Urothelium cell line (cell line): ENCODE data around the gene ASGR2.
"Not testable (repeated sequence)": the region's sequence is repeated elsewhere in the genome, so short reads cannot be mapped to it uniquely, and the experiment has no call there.

Source experiments
- DNase-seq: peaks from one replicate; pipeline ENCODE4 v3.0.0; 2011; ENCODE audit warnings: low spot score, mixed read lengths
- FAIRE-seq: peaks from 2 replicates; lab custom pipeline; 2011; peaks lifted over from hg19 to GRCh38; lab: Jason Lieb, UNC

ASGR2 gene

GRCh38 chr17:7101531-7101930 lies 13.1 kb downstream of the ASGR2 start:
- FAIRE-seq: no peak

GRCh38 chr17:7100641-7101379 lies 13.8 kb downstream of the ASGR2 start:
- DNase-seq, FAIRE-seq: not testable (repeated sequence)

More at GRCh38 chr17:7101531-7101930, 13.1 kb downstream of the ASGR2 start:
- no peak for DNase-seq

DNA sequence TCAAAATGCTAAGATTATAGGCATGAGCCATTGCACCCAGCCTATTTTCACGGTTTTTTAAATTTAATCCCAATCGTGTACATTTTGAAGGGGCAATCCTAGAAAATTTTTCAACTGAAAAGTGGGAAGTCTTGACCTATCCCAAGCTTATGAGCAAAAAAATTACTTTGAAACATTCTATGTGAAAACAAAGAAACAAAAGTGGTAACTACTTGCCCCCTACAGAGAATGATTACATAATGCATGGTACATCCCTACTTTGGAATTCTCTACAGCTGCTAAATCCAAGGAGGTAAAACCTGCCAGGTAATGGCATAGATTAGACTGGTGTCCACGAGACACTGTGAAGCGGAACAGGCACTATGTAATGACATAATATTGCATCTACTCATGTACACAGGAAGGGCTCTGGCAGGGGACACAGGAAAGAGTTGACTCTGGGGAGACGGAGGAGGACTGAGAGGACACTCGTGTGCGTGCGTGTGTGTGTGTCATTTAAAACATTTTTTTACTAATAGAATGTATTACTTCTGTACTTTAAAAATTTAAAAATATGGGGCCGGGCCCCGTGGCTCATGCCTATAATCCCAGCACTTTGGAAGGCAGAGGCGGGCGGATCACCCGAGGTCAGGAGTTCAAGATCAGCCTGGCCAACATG lies 15.7 kb downstream of the ASGR2 start:
- FAIRE-seq: no peak
- DNase-seq: no peak

DNA sequence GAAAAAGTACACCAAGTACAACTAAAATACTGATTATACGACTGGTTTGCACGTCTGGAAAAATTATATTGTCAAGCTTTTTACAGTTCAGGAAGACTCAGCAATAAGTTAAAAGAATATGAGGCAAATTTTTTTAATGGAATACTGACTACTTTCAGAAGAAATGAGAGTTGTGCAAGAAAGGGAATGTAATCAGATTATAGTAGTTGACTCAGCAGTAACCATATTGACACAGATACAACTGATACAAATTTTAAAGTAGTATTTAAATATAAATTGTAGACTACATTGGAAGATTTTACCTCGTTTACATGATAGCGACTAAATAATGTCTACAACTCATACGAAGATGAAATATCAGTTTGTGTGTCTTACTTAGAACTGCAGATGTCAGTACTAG lies 16.7 kb downstream of the ASGR2 start:
- DNase-seq (no peak), FAIRE-seq (no peak)

DNA sequence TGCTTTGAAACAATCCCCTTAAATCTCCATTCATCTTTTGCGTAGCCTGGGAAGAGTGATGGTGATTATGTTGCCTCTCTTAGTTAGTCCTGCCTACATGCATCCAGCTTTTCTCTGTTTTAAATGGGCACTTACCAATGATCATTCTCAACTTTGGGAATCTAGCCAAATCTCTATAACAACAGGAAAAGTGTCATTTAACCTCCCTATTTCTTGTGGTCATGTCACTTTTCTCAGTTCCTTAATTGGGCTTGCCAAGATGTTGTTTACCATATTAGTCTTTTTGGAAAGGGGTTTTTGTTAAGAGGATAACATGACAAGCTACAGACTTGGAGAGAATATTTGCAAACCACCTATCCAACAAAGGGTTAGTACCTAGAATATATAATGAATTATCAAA lies 19.0 kb downstream of the ASGR2 start:
- FAIRE-seq: no peak
- no peak for DNase-seq

- no peak for FAIRE-seq
- DNase-seq: no peak
Measured at GRCh38 chr17:7094652-7095019, 20.0 kb downstream of the ASGR2 start.

GRCh38 chr17:7091311-7092005 lies 23.2 kb downstream of the ASGR2 start:
- not testable (repeated sequence) for FAIRE-seq, DNase-seq

DNA sequence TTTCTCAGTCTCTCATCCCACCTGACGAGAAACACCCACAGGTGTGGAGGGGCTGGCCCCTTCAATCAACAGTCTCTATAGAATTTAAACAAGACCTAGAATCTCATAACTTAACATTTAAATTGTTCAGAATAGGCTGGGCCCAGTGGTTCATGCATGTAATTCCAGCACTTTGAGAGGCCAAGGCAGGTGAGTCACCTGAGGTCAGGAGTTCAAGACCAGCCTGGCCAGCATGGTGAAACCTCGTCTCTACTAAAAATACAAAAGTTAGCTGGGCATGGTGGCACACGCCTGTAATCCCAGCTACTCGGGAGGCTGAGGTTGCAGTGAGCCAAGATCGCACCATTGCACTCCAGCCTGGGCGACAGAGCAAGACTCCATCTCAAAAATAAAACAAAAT lies 25.1 kb downstream of the ASGR2 start:
- not testable (repeated sequence) for DNase-seq, FAIRE-seq

DNA sequence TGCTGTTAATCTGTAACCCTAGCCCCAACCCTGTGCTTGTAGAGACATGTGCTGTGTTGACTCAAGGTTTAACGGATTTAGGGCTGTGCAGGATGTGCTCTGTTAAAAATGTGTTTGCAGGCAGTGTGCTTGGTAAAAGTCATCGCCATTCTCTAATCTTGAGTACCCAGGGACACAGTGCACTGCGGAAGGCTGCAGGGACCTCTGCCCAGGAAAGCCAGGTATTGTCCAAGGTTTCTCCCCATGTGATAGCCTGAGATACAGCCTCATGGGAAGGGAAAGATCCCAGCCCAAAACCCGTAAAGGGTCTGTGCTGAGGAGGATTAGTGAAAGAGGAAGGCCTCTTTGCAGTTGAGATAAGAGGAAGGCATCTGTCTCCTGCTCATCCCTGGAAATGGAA lies 26.2 kb downstream of the ASGR2 start:
- not testable (repeated sequence) for FAIRE-seq, DNase-seq

GRCh38 chr17:7084088-7084487 lies 30.5 kb downstream of the ASGR2 start:
- DNase-seq: no peak
- no peak for FAIRE-seq

DNA sequence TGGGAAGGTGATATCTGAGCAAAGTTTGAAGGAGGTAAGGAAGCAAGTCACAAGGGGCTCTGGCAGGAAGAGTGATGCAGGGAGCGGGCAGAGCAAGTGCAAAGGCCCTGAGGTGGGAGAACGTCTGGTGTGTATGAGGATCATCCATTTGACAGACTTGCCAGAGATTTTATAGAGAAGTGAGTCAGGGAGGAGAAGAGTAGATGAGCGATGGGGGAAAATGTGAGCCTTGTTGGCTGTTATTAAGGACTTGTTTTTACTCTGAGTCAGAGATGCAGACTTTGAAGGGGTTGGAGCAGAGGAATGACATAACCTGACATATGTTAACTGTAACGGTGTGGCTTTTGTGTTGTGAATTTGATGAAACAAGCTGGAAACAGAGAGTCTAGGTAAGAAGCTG lies 31.0 kb downstream of the ASGR2 start:
- FAIRE-seq (no peak), DNase-seq (no peak)

- DNase-seq (no peak), FAIRE-seq (no peak)
Measured at GRCh38 chr17:7081341-7082062, 33.1 kb downstream of the ASGR2 start.

DNA sequence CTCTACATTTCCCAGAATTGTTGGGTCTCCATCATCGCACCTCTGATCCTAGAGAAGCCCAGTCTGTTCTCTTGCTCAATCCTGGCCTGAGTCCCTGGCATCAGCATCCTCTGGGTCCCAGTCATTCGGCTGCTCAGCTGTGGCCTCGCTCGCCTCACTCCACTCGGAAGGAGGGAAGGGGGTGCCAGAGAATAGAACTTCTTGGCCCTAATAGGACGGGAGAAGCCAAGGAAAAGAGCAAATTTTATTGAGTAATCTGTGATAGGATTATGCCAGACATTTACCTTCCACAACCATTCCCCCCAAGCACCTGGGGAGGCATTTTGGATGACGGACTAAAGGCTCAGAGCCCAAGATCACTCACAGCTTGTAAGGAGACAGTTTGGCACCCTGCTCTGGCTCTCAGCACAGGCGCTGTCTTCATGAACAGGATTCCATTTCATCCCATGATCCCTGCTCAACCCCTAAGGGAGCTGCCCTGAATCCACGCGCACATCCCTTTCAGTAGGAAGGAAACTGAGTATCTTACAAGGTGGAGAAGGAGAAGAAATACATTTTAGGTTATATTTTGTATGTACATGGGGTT lies 34.1 kb downstream of the ASGR2 start:
- FAIRE-seq: no peak
- no peak for DNase-seq

- DNase-seq: no peak
- FAIRE-seq: no peak
Measured at GRCh38 chr17:7079581-7080455, 34.8 kb downstream of the ASGR2 start, which contains the start of gene CLEC10A. Gene CLEC10A, minus strand, starts transcription at chr17:7080251. Its CDS starts 1,439 bp downstream, at chr17:7078812.

- no peak for DNase-seq
- FAIRE-seq: no peak
Measured at GRCh38 chr17:7078711-7079110, 35.9 kb downstream of the ASGR2 start.

DNA sequence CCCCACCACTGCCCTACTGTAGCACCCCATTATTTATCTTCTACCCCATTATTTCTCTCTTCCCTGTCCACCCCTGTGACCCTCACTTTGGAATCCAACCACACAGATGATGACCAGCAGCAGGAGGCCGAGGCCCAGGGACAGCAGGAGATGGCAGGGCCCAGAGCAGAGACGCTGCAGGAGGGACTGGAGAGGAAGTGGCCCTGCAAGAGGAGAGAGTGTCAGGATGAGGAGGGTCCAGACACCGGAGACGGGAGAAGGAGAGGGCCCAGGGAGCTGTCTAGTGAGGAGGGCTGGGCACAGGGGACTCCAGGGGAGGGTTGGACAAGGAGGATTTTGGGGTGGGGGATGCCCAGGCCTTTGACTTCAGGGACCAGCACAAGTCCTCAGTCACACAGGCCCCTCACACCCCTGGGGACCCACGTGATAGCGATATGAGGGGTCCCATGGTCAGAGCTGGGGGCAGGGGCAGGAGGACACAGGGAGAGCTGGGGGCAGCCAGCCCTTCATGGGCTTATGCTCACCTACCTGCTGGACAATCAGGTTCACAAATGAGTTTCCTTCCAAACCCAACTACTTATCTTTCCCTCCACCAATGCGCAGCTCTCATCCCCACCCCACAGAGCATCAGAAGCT lies 36.6 kb downstream of the ASGR2 start:
- DNase-seq: no peak
- no peak for FAIRE-seq

- DNase-seq (no peak), FAIRE-seq (no peak)
Measured at GRCh38 chr17:7074931-7075330, 39.7 kb downstream of the ASGR2 start.

- no peak for DNase-seq
- no peak for FAIRE-seq
Measured at GRCh38 chr17:7072406-7072805, 42.2 kb downstream of the ASGR2 start.

DNA sequence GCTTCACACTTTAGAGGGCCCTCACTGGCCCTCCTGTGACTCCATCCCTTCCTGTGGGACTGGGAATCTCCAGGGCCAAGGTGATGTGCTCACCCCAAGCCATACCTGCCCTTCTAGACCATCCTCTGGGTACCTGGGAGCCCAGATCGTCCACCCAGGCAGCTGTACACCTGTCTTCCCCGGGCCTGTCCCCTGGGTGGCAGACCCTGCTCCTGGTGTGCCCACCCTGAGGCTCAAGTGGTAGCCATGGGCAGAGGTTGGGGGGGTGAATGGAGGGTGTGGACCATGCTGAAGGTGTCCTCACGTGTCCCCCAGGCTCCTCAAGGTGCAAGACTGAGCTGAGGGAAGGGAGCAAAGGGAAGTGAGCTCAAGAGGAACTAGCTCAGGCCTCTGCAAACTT lies 43.9 kb downstream of the ASGR2 start:
- no peak for FAIRE-seq

More for the DNA sequence above, 43.9 kb downstream of the ASGR2 start:
- no peak for DNase-seq
